ENCODE results near the gene ROBO2.

GRCh38 chr3:77381431-77381830 is 341.5 kb downstream of the ROBO2 start:
- no peak for TF ChIP-seq CTCF (conservative IDR thresholded peaks at IDR 0.05 in 1 of 2, IDR thresholded peaks at IDR 0.05 in 1 of 2; ENCODE audit: extremely low read depth in 1 of 2, insufficient read depth in 1 of 2, low read depth in 1 of 2, low read length in 2 of 2)
- TF ChIP-seq EZH2 (IDR thresholded peaks at IDR 0.05; ENCODE audit: borderline replicate concordance, low read length): no peak
